K562 (cell line): ENCODE results near the gene POLR3H.

Experiments used
- CTCF ChIP-seq, 3 experiments: IDR thresholded peaks in 2 of 3; conservative IDR thresholded peaks in 1 of 3; 2 replicates each; pipeline ENCODE4 v1.5.1; 2011 to 2012; ENCODE audit warnings: low read length in 3 of 3, mild to moderate bottlenecking in 3 of 3, control low read depth in 2 of 3, improper control_type of control experiment in 1 of 3, inconsistent platforms in 1 of 3, low read depth in 1 of 3, mixed read lengths in 1 of 3, moderate library complexity in 1 of 3; ENCODE audit not compliant: insufficient read depth in 2 of 3
- KDM1A ChIP-seq, 2 experiments: fragments of 450-650 bp; IDR thresholded peaks; 2 replicates each; pipeline ENCODE4 v1.6.1; 2016; ENCODE audit warnings: mild to moderate bottlenecking in 2 of 2
- SRSF3 ChIP-seq: fragments of 200-400 bp; formaldehyde crosslinking; IDR thresholded peaks from 2 replicates; pipeline ENCODE4 v1.6.1; 2016; ENCODE audit warnings: mild to moderate bottlenecking, low read length, moderate library complexity; ENCODE audit not compliant: insufficient read depth

- no peak for TF ChIP-seq CTCF (IDR thresholded peaks at IDR 0.05 in 2 of 3, conservative IDR thresholded peaks at IDR 0.05 in 1 of 3; ENCODE audit: insufficient read depth in 2 of 3, low read depth in 1 of 3, low read length in 3 of 3)
- no peak for TF ChIP-seq KDM1A (IDR thresholded peaks at IDR 0.05)
- no peak for TF ChIP-seq SRSF3
Measured at GRCh38 chr22:41513391-41513790, 30.9 kb downstream of the POLR3H start.
